Colonic mucosa (tissue), 4 donors: ENCODE results near the gene BCAS3. TPM values are rescaled to one million over a fixed set of nuclear protein-coding genes. Genes with fewer than 3 reads are reported as not detected.

ENCODE experiments used
- DNase-seq: peaks from one replicate; pipeline ENCODE4 v3.0.0-alpha.2; 2020
- H3K27ac ChIP-seq: fragments of 200-600 bp; one replicate; pipeline ENCODE4 v1.8.0; 2021
- H3K27me3 ChIP-seq: fragments of 200-600 bp; one replicate; pipeline ENCODE4 v1.8.0; 2021
- H3K36me3 ChIP-seq: fragments of 200-600 bp; one replicate; pipeline ENCODE4 v1.8.0; 2021
- H3K4me1 ChIP-seq: fragments of 200-600 bp; one replicate; pipeline ENCODE4 v1.8.0; 2021; ENCODE audit warnings: mild to moderate bottlenecking
- H3K4me3 ChIP-seq: fragments of 200-600 bp; one replicate; pipeline ENCODE4 v1.8.0; 2021
- H3K9ac ChIP-seq, 2 donors: one replicate each; pipeline ENCODE4 v1.7.0; 2013; ENCODE audit warnings: control low read depth in 2 of 2, low read depth in 2 of 2, low read length in 2 of 2
- H3K9me3 ChIP-seq: fragments of 200-600 bp; one replicate; pipeline ENCODE4 v1.8.0; 2021
- CTCF ChIP-seq: fragments of 200-600 bp; IDR thresholded peaks from one replicate; pipeline ENCODE4 v1.8.0; 2022; ENCODE audit warnings: antibody characterized with exemption, mild to moderate bottlenecking
- intact Hi-C: fragments of 100-400 bp; cut with DNase I; formaldehyde crosslinking; loops from one replicate; pipeline ENCODE4 v1.14.1; 2022
- total RNA-seq, 2 donors: library from RNA; stranded (reverse); fragmentation: NEBNext Ultra II Directional in 1 of 2; extraction: Animal tissue kit (Norgen Biotek cat#: 25700) in 1 of 2; gene quantifications; one replicate each; pipeline ENCODE4 v1.2.1, GENCODE V29; 2021
- donor health status: healthy.
- donor health status: DM: no; HTN: no; CAD: no.
- donor health status: DM: no; HTN: no; CAD: no.

BCAS3 gene
- total RNA-seq, 2 donors from 2014 or later, result 11.0 to 17.8 TPM

GRCh38 chr17:61149862-61150362 is 472.3 kb downstream of the BCAS3 start:
- DNase-seq, result no peak
- Histone ChIP-seq H3K4me1 (no peaks in the 10 kb centered on the region), H3K9ac (no peak overlapping the region), H3K36me3 (no peaks in the 10 kb centered on the region), H3K4me3 (no peak overlapping the region), H3K9me3 (no peaks in the 10 kb centered on the region), H3K27me3 (no peaks in the 10 kb centered on the region), H3K27ac (no peak overlapping the region)
- intact Hi-C loops, result no loop called here
- no peak for TF ChIP-seq CTCF

- Histone ChIP-seq H3K9me3 (no peaks in the 10 kb centered on the region), H3K4me1 (no peaks in the 10 kb centered on the region), H3K9ac (no peak overlapping the region), H3K27me3 (no peaks in the 10 kb centered on the region), H3K27ac (no peak overlapping the region), H3K4me3 (no peak overlapping the region), H3K36me3 (no peaks in the 10 kb centered on the region)
- DNase-seq, result no peak
- intact Hi-C loops, result no loop called here
- no peak for TF ChIP-seq CTCF
Observed at GRCh38 chr17:61150686-61151299, 473.1 kb downstream of the BCAS3 start.

- H3K9ac ChIP-seq, result no peak overlapping the region
- H3K4me3 ChIP-seq, result no peak overlapping the region
- no peaks in the 10 kb centered on the region for H3K4me1 ChIP-seq
- DNase-seq, result no peak
- TF ChIP-seq CTCF, result no peak
- intact Hi-C loops, result no loop called here
- no peaks in the 10 kb centered on the region for H3K36me3 ChIP-seq
- H3K27ac ChIP-seq, result no peak overlapping the region
- no peaks in the 10 kb centered on the region for H3K27me3 ChIP-seq
- H3K9me3 ChIP-seq, result no peaks in the 10 kb centered on the region
Observed at GRCh38 chr17:61152898-61153297, 475.2 kb downstream of the BCAS3 start.

- no peak for TF ChIP-seq CTCF
- H3K9ac ChIP-seq, result no peak overlapping the region
- no peaks in the 10 kb centered on the region for H3K4me1 ChIP-seq
- no peak overlapping the region for H3K27ac ChIP-seq
- H3K27me3 ChIP-seq, result no peaks in the 10 kb centered on the region
- intact Hi-C loops, result no loop called here
- DNase-seq, result no peak
- H3K9me3 ChIP-seq, result no peaks in the 10 kb centered on the region
- no peak overlapping the region for H3K4me3 ChIP-seq
- no peaks in the 10 kb centered on the region for H3K36me3 ChIP-seq
Observed at GRCh38 chr17:61155590-61156237, 478.1 kb downstream of the BCAS3 start.

GRCh38 chr17:61157246-61157886 is 479.7 kb downstream of the BCAS3 start:
- Histone ChIP-seq H3K27me3 (no peaks in the 10 kb centered on the region), H3K4me1 (no peaks in the 10 kb centered on the region), H3K9me3 (no peaks in the 10 kb centered on the region), H3K4me3 (no peak overlapping the region), H3K36me3 (no peaks in the 10 kb centered on the region), H3K27ac (no peak overlapping the region), H3K9ac (no peak overlapping the region)
- no peak for DNase-seq
- TF ChIP-seq CTCF, result no peak
- intact Hi-C loops, result no loop called here
